Testis (tissue), 2 donors: ENCODE results near the gene SEMA6D.

Source experiments
- POLR2A ChIP-seq: fragments of 450-650 bp; IDR thresholded peaks from one replicate; pipeline ENCODE4 v1.6.1; 2017; ENCODE audit warnings: antibody characterized with exemption, mild to moderate bottlenecking, moderate library complexity
- TF ChIP-seq, protein P1 (sequence below), 3 experiments: fragments of 450-650 bp in 2 of 3; fragments of 200-600 bp in 1 of 3; sonication (generic) in 1 of 3; IDR thresholded peaks; one replicate each; pipeline ENCODE4 v1.5.1; 2016 to 2019; ENCODE audit warnings: antibody characterized with exemption in 3 of 3, mild to moderate bottlenecking in 2 of 3, moderate library complexity in 1 of 3

DNA sequence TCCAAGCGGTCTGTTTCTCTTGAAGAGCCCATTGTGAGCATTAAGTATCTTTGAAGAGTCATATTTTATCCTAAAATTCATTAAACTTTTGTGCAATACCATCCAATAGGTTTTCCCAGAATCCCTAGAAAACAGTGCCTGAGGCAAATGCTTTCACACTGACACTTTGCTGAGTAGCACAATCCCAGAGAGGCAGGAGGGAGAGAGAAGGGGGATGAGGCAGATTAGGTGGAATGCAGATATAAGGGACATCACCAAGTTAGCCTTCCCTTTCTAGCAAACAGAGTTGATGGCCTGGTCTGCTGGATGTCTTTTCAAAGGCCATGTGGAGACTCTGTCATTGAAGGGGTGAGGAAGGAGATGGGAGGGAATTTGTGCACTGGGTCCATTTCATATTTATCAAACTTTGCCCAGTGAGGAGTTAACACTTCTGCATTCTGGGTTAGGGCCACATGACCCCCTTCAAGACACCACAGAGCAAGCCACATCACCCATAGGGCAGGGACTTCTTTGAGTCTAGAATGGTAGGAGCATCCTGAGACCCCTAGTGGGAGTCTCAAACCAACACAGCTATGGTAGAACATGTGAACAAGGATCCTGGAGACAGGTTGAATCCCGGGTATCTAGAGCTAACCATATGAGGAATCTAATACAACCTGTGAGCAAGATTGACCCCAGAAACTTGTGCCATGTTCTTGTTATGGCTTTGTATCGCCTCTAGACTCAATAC, 32.0 kb upstream of the SEMA6D start:
- TF ChIP-seq, protein P1, sequence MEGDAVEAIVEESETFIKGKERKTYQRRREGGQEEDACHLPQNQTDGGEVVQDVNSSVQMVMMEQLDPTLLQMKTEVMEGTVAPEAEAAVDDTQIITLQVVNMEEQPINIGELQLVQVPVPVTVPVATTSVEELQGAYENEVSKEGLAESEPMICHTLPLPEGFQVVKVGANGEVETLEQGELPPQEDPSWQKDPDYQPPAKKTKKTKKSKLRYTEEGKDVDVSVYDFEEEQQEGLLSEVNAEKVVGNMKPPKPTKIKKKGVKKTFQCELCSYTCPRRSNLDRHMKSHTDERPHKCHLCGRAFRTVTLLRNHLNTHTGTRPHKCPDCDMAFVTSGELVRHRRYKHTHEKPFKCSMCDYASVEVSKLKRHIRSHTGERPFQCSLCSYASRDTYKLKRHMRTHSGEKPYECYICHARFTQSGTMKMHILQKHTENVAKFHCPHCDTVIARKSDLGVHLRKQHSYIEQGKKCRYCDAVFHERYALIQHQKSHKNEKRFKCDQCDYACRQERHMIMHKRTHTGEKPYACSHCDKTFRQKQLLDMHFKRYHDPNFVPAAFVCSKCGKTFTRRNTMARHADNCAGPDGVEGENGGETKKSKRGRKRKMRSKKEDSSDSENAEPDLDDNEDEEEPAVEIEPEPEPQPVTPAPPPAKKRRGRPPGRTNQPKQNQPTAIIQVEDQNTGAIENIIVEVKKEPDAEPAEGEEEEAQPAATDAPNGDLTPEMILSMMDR (IDR thresholded peaks at IDR 0.05), result no peak
- no peak for TF ChIP-seq POLR2A
